Body of pancreas (tissue), 4 donors: ENCODE results near the gene ARSG.

ENCODE experiments used
- CTCF ChIP-seq, 7 experiments: fragments of 450-650 bp in 4 of 7; fragments of 200-600 bp in 3 of 7; sonication (generic) in 3 of 7; IDR thresholded peaks; one replicate each; pipeline ENCODE4 v1.5.1; 2016 to 2019; ENCODE audit warnings: antibody characterized with exemption in 7 of 7
- POLR2A ChIP-seq, 3 donors: fragments of 450-650 bp; IDR thresholded peaks; one replicate each; pipeline ENCODE4 v1.6.1; 2016; ENCODE audit warnings: antibody characterized with exemption in 3 of 3, mild to moderate bottlenecking in 2 of 3

GRCh38 chr17:68289473-68289872 lies 1.8 kb upstream of the ARSG start:
- TF ChIP-seq CTCF (IDR thresholded peaks at IDR 0.05) (no peak), POLR2A (IDR thresholded peaks at IDR 0.05) (no peak)
